ENCODE data around the gene MXD1. TPM values are rescaled to one million over a fixed set of nuclear protein-coding genes. Genes with fewer than 3 reads are reported as not detected.

MXD1 gene
- total RNA-seq (ENCODE audit: low replicate concordance) = 3.9 and 5.3 TPM in 2 replicates

GRCh38 chr2:69914950-69915945 lies at the start of gene MXD1:
MXD1 (plus strand) TSS chr2:69915109; CDS start chr2:69915331, 222 bp downstream.
- Histone ChIP-seq H3K27ac (peak within 1 kb of the TSS; percentile 94), H3F3A (ENCODE audit: low read depth) (peaks cover 39% of the 10 kb centered on the region), H4K20me1 (ENCODE audit: low read depth) (no peaks in the 10 kb centered on the region), H2AFZ (replicated peaks) (peak within 1 kb of the TSS; percentile 57), H3K4me3 (peak within 1 kb of the TSS; percentile 86), H3K27me3 (no peaks in the 10 kb centered on the region), H3K9me3 (ENCODE audit: low read depth) (no peaks in the 10 kb centered on the region), H3K4me1 (no peaks in the 10 kb centered on the region), H3K9ac (peak within 1 kb of the TSS; percentile 62), H3K36me3 (no peaks in the 10 kb centered on the region), H3K4me2 (peak within 1 kb of the TSS; percentile 80), H3K79me2 (ENCODE audit: low read depth) (no peaks in the 10 kb centered on the region)
- Mint-ChIP-seq H3K27me3 (ENCODE audit: insufficient read depth, low read depth) (no peaks in the 10 kb centered on the region), H3K36me3 (no peaks in the 10 kb centered on the region), H3K27ac (peak within 1 kb of the TSS; percentile 83), H3K9me3 (no peaks in the 10 kb centered on the region), H3K4me3 (peak within 1 kb of the TSS; percentile 90), H3K4me1 (peaks cover 6% of the 10 kb centered on the region)
- DNase-seq (ENCODE audit: low spot score) = peak; percentile 57
- TF ChIP-seq EZH2 (IDR thresholded peaks at IDR 0.05) = peak; percentile 23
- no peak for TF ChIP-seq EZH2phosphoT487 (IDR thresholded peaks at IDR 0.05)
- TF ChIP-seq CTCF (IDR thresholded peaks at IDR 0.05) = no peak

GRCh38 chr2:69888451-69888850 lies 26.5 kb upstream of the MXD1 start:
- H3K36me3 ChIP-seq = no peaks in the 10 kb centered on the region
- no peaks in the 10 kb centered on the region for H4K20me1 ChIP-seq (ENCODE audit: low read depth)
- H3K27me3 ChIP-seq = no peaks in the 10 kb centered on the region
- no peak overlapping the region for H2AFZ ChIP-seq (replicated peaks)
- Mint-ChIP-seq H3K27ac (no peak overlapping the region), H3K36me3 (no peaks in the 10 kb centered on the region), H3K9me3 (no peaks in the 10 kb centered on the region), H3K4me1 (peaks cover 3% of the 10 kb centered on the region), H3K27me3 (ENCODE audit: insufficient read depth, low read depth) (peaks cover 3% of the 10 kb centered on the region), H3K4me3 (no peak overlapping the region)
- no peak overlapping the region for H3K4me3 ChIP-seq
- H3K9ac ChIP-seq = no peak overlapping the region
- H3K9me3 ChIP-seq (ENCODE audit: low read depth) = no peaks in the 10 kb centered on the region
- H3K4me1 ChIP-seq = no peaks in the 10 kb centered on the region
- TF ChIP-seq CTCF (IDR thresholded peaks at IDR 0.05) = no peak
- TF ChIP-seq EZH2phosphoT487 (IDR thresholded peaks at IDR 0.05) = no peak
- no peak for TF ChIP-seq EZH2 (IDR thresholded peaks at IDR 0.05)
- no peak overlapping the region for H3K4me2 ChIP-seq
- no peaks in the 10 kb centered on the region for H3K79me2 ChIP-seq (ENCODE audit: low read depth)
- DNase-seq (ENCODE audit: low spot score) = no peak
- H3K27ac ChIP-seq = no peak overlapping the region
- peaks cover 2% of the 10 kb centered on the region for H3F3A ChIP-seq (ENCODE audit: low read depth)

- Mint-ChIP-seq H3K36me3 (no peaks in the 10 kb centered on the region), H3K27me3 (ENCODE audit: insufficient read depth, low read depth) (peaks cover 3% of the 10 kb centered on the region), H3K4me1 (peaks cover 7% of the 10 kb centered on the region), H3K9me3 (no peaks in the 10 kb centered on the region), H3K27ac (no peak overlapping the region), H3K4me3 (no peak overlapping the region)
- DNase-seq (ENCODE audit: low spot score) = no peak
- Histone ChIP-seq H3K4me2 (no peak overlapping the region), H2AFZ (replicated peaks) (no peak overlapping the region), H4K20me1 (ENCODE audit: low read depth) (no peaks in the 10 kb centered on the region), H3K9ac (no peak overlapping the region), H3F3A (ENCODE audit: low read depth) (peaks cover 10% of the 10 kb centered on the region), H3K4me3 (no peak overlapping the region), H3K79me2 (ENCODE audit: low read depth) (peaks cover 5% of the 10 kb centered on the region), H3K4me1 (no peaks in the 10 kb centered on the region), H3K27ac (no peak overlapping the region), H3K36me3 (no peaks in the 10 kb centered on the region), H3K27me3 (no peaks in the 10 kb centered on the region), H3K9me3 (ENCODE audit: low read depth) (no peaks in the 10 kb centered on the region)
- TF ChIP-seq EZH2phosphoT487 (IDR thresholded peaks at IDR 0.05) (no peak), EZH2 (IDR thresholded peaks at IDR 0.05) (no peak), CTCF (IDR thresholded peaks at IDR 0.05) (no peak)
These were observed 25.6 kb upstream of the MXD1 start for GRCh38 chr2:69889302-69889701.

All from neural progenitor cell (in vitro differentiated cells).